SK-N-SH (cell line): ENCODE results near the gene SHISAL1. TPM values are rescaled to one million over a fixed set of nuclear protein-coding genes. Genes with fewer than 3 reads are reported as not detected.

ENCODE experiments used
- CTCF ChIA-PET: fragments of 300-600, 350-600 bp; formaldehyde crosslinking; extraction: SDS; loops from one replicate; lab custom pipeline; 2021; lab: Yijun Ruan, JAX
- POLR2A ChIA-PET: fragments of 350-600 bp; sonication (Branson Sonifier 250); formaldehyde crosslinking; extraction: SDS; loops from one replicate; lab custom pipeline; 2020; ENCODE audit warnings: antibody characterized with exemption, inconsistent platforms; lab: Yijun Ruan, JAX
- DNase-seq: peaks from one replicate; pipeline ENCODE4 v3.0.0; 2012
- H2AFZ ChIP-seq: fragments of 200-600 bp; sonication (generic); 2 replicates; pipeline ENCODE4 v1.8.1; 2016; ENCODE audit warnings: antibody characterized with exemption, mild to moderate bottlenecking, low read depth
- H3F3A ChIP-seq: fragments of 200-600 bp; sonication (generic); replicated peaks from 2 replicates; pipeline ENCODE3; 2016; ENCODE audit warnings: antibody characterized with exemption, mild to moderate bottlenecking; ENCODE audit not compliant: insufficient read depth
- H3K27ac ChIP-seq, 2 experiments: fragments of 200-500 bp in 1 of 2; fragments of 200-600 bp in 1 of 2; sonication (Bioruptor generic) in 1 of 2; sonication (generic), shearing (Covaris generic) in 1 of 2; 2 replicates each; pipeline versions ENCODE4 v1.5.1 to v1.6.1; 2014 to 2016; ENCODE audit warnings: low read depth in 2 of 2, inconsistent platforms in 1 of 2, low read length in 1 of 2, mild to moderate bottlenecking in 1 of 2, mixed read lengths in 1 of 2
- H3K27me3 ChIP-seq: fragments of 200-600 bp; sonication (generic), shearing (Covaris generic); 2 replicates; pipeline ENCODE4 v1.6.1; 2016; ENCODE audit warnings: mixed run types; ENCODE audit not compliant: insufficient read depth
- H3K36me3 ChIP-seq, 2 experiments: fragments of 200-500 bp in 1 of 2; fragments of 200-600 bp in 1 of 2; sonication (Bioruptor generic) in 1 of 2; sonication (generic) in 1 of 2; replicated peaks in 1 of 2; 2 replicates each; pipeline versions ENCODE3 to v1.5.1; 2014 to 2016; ENCODE audit warnings: low read length in 1 of 2, mild to moderate bottlenecking in 1 of 2; ENCODE audit not compliant: insufficient read depth in 2 of 2, control insufficient read depth in 1 of 2
- H3K4me1 ChIP-seq, 2 experiments: fragments of 200-500 bp in 1 of 2; fragments of 200-600 bp in 1 of 2; sonication (Bioruptor generic) in 1 of 2; sonication (generic), shearing (Covaris generic) in 1 of 2; 2 replicates each; pipeline versions ENCODE4 v1.5.1 to v1.6.1; 2014 to 2016; ENCODE audit warnings: low read depth in 1 of 2, low read length in 1 of 2, mixed run types in 1 of 2; ENCODE audit not compliant: insufficient read depth in 2 of 2, control insufficient read depth in 1 of 2
- H3K4me2 ChIP-seq: fragments of 200-600 bp; sonication (generic), shearing (Covaris generic); 2 replicates; pipeline ENCODE4 v1.6.1; 2017; ENCODE audit warnings: mixed run types
- H3K4me3 ChIP-seq, 2 experiments: fragments of 200-500 bp in 1 of 2; fragments of 200-600 bp in 1 of 2; sonication (Bioruptor generic) in 1 of 2; sonication (generic), shearing (Covaris generic) in 1 of 2; 2 replicates each; pipeline versions ENCODE4 v1.5.1 to v1.8.1; 2014 to 2016; ENCODE audit warnings: low read depth in 2 of 2, inconsistent platforms in 1 of 2, low read length in 1 of 2, mild to moderate bottlenecking in 1 of 2, mixed read lengths in 1 of 2, moderate library complexity in 1 of 2
- H3K79me2 ChIP-seq: fragments of 200-600 bp; sonication (generic); 2 replicates; pipeline ENCODE4 v1.8.1; 2017; ENCODE audit warnings: mild to moderate bottlenecking; ENCODE audit not compliant: insufficient read depth
- H3K9ac ChIP-seq: fragments of 200-600 bp; sonication (generic); 2 replicates; pipeline ENCODE4 v1.6.1; 2017; ENCODE audit warnings: mixed run types
- H3K9me2 ChIP-seq: fragments of 200-600 bp; sonication (generic); 2 replicates; pipeline ENCODE4 v1.6.1; 2017; ENCODE audit warnings: mixed run types
- H3K9me3 ChIP-seq: fragments of 200-600 bp; sonication (generic); 2 replicates; pipeline ENCODE4 v1.6.1; 2017; ENCODE audit warnings: mixed run types, mild to moderate bottlenecking, moderate library complexity
- H4K20me1 ChIP-seq: fragments of 200-600 bp; sonication (generic); 2 replicates; pipeline ENCODE4 v1.6.1; 2017; ENCODE audit warnings: mild to moderate bottlenecking, mixed run types; ENCODE audit not compliant: insufficient read depth
- CHD2 ChIP-seq: fragments of 150-350 bp; IDR thresholded peaks from 2 replicates; pipeline ENCODE4 v1.6.1; 2018; ENCODE audit warnings: low read length; ENCODE audit not compliant: partially characterized antibody
- EP300 ChIP-seq, 2 experiments: IDR thresholded peaks; 2 replicates each; pipeline versions ENCODE4 v1.4.0 to v1.6.1; 2012; ENCODE audit warnings: borderline replicate concordance in 1 of 2, low read depth in 1 of 2, low read length in 1 of 2
- EZH2phosphoT487 ChIP-seq: fragments of 200-600 bp; sonication (generic); IDR thresholded peaks from 2 replicates; pipeline ENCODE4 v1.6.1; 2017; ENCODE audit warnings: low read depth, mixed run types, mild to moderate bottlenecking, antibody characterized with exemption, moderate library complexity, borderline replicate concordance
- FOSL2 ChIP-seq: IDR thresholded peaks from 2 replicates; pipeline ENCODE4 v1.4.0; 2012; ENCODE audit warnings: low read depth, mild to moderate bottlenecking, moderate library complexity, borderline replicate concordance
- GABPA ChIP-seq: IDR thresholded peaks from 2 replicates; pipeline ENCODE4 v1.4.0; 2012; ENCODE audit warnings: low read depth, mild to moderate bottlenecking
- GATA2 ChIP-seq: sonication (generic); formaldehyde crosslinking; IDR thresholded peaks from 2 replicates; pipeline ENCODE4 v1.5.0; 2020; ENCODE audit warnings: mild to moderate bottlenecking, missing genetic modification reagents
- JUND ChIP-seq: IDR thresholded peaks from 2 replicates; pipeline ENCODE4 v1.4.0; 2012
- NFIC ChIP-seq: IDR thresholded peaks from 2 replicates; pipeline ENCODE4 v1.4.0; 2012; ENCODE audit warnings: borderline replicate concordance
- RAD21 ChIP-seq: IDR thresholded peaks from 2 replicates; pipeline ENCODE4 v1.6.1; 2012; ENCODE audit warnings: mild to moderate bottlenecking, low read length
- RCOR1 ChIP-seq: fragments of 150-350 bp; IDR thresholded peaks from 2 replicates; pipeline ENCODE4 v1.6.1; 2017; ENCODE audit warnings: antibody characterized with exemption, low read length
- RFX5 ChIP-seq: IDR thresholded peaks from 2 replicates; pipeline ENCODE4 v1.6.1; 2012; ENCODE audit warnings: mild to moderate bottlenecking, improper control_type of control experiment, low read length
- RXRA ChIP-seq: IDR thresholded peaks from 2 replicates; pipeline ENCODE4 v1.4.0; 2012; ENCODE audit warnings: low read depth, mild to moderate bottlenecking, borderline replicate concordance
- SIN3A ChIP-seq: IDR thresholded peaks from 2 replicates; pipeline ENCODE4 v1.6.1; 2012; ENCODE audit warnings: low read depth, mild to moderate bottlenecking, low read length, moderate library complexity, borderline replicate concordance
- SMC3 ChIP-seq: IDR thresholded peaks from 2 replicates; pipeline ENCODE4 v1.6.1; 2012; ENCODE audit warnings: low read depth, low read length, improper control_type of control experiment
- TAF1 ChIP-seq: IDR thresholded peaks from 2 replicates; pipeline ENCODE4 v1.6.1; 2012; ENCODE audit warnings: low read depth, mild to moderate bottlenecking, low read length, moderate library complexity, borderline replicate concordance
- TEAD4 ChIP-seq: IDR thresholded peaks from 2 replicates; pipeline ENCODE4 v1.4.0; 2012; ENCODE audit warnings: mild to moderate bottlenecking, borderline replicate concordance; ENCODE audit not compliant: insufficient read depth
- WGBS: methylation state at CpG from one replicate; pipeline ENCODE4 v1.1.6; 2017; ENCODE audit warnings: low lambda C conversion rate; 5-methylcytosine and 5-hydroxymethylcytosine counted together
- polyA plus RNA-seq, 3 experiments: library from polyadenylated mRNA; depleted of rRNA; stranded (reverse); fragments of >200 nt; gene quantifications; 2 replicates each; pipeline ENCODE4 v1.2.3, GENCODE V29; 2012
- TF ChIP-seq, protein P1 (sequence below): IDR thresholded peaks from 2 replicates; pipeline ENCODE4 v1.4.0; 2012; ENCODE audit warnings: low read depth, borderline replicate concordance
- TF ChIP-seq, protein P2 (sequence below): fragments of 150-350 bp; IDR thresholded peaks from 2 replicates; pipeline ENCODE4 v1.6.1; 2017; ENCODE audit warnings: antibody characterized with exemption, low read length, low read depth, borderline replicate concordance
- TF ChIP-seq, protein P3 (sequence below): IDR thresholded peaks from 2 replicates; pipeline ENCODE4; 2012
- TF ChIP-seq, protein P4 (sequence below): IDR thresholded peaks from 2 replicates; pipeline ENCODE4 v1.6.1; 2012; ENCODE audit warnings: mild to moderate bottlenecking, low read depth, low read length, moderate library complexity

SHISAL1 gene
- polyA plus RNA-seq, 1 of the 3 experiments (the other 2 are of a cell fraction): 0.10 TPM

DNA sequence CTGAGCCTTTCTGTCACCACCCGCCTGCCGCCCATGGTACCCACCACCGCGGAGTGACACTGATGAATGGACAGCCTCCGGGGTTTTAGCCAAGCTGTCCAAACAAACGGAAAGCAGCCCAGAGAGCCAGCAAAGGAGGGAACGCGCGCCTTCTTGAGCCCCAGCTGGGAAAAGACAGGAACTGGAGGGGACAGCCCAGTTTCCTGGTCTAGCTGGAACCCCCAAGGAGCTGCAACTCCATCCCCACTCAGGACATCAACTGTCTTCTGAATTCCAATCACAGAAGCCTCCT, 33.7 kb downstream of the SHISAL1 start:
- Histone ChIP-seq H3K79me2 (no peaks in the 10 kb centered on the region), H3F3A (no peaks in the 10 kb centered on the region), H3K4me1 (no peaks in the 10 kb centered on the region; a peak in 1 of 4 replicates), H3K36me3 (no peaks in the 10 kb centered on the region)
- ChIA-PET CTCF (interaction anchor here (0.6 kb wide), 1 partner anchor 14 kb away, joined by 3 read pairs; no protein-coding TSS in a partner anchor), POLR2A (no interaction called here)
- TF ChIP-seq GABPA (no peak), RFX5 (no peak), RXRA (no peak), TEAD4 (no peak), JUND (no peak), EZH2phosphoT487 (no peak), EP300 (IDR thresholded peaks at IDR 0.05; ENCODE audit: borderline replicate concordance in 1 of 2, low read depth in 1 of 2, low read length in 1 of 2) (no peak), RAD21 (no peak)
- TF ChIP-seq, protein P1, sequence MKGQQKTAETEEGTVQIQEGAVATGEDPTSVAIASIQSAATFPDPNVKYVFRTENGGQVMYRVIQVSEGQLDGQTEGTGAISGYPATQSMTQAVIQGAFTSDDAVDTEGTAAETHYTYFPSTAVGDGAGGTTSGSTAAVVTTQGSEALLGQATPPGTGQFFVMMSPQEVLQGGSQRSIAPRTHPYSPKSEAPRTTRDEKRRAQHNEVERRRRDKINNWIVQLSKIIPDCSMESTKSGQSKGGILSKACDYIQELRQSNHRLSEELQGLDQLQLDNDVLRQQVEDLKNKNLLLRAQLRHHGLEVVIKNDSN: no peak
- TF ChIP-seq, protein P2, sequence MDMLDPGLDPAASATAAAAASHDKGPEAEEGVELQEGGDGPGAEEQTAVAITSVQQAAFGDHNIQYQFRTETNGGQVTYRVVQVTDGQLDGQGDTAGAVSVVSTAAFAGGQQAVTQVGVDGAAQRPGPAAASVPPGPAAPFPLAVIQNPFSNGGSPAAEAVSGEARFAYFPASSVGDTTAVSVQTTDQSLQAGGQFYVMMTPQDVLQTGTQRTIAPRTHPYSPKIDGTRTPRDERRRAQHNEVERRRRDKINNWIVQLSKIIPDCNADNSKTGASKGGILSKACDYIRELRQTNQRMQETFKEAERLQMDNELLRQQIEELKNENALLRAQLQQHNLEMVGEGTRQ: no peak
- TF ChIP-seq, protein P3, sequence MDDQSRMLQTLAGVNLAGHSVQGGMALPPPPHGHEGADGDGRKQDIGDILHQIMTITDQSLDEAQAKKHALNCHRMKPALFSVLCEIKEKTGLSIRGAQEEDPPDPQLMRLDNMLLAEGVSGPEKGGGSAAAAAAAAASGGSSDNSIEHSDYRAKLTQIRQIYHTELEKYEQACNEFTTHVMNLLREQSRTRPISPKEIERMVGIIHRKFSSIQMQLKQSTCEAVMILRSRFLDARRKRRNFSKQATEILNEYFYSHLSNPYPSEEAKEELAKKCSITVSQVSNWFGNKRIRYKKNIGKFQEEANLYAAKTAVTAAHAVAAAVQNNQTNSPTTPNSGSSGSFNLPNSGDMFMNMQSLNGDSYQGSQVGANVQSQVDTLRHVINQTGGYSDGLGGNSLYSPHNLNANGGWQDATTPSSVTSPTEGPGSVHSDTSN: no peak
- TF ChIP-seq, all 33 proteins: peak for 0
- Histone ChIP-seq H3K27ac (no peak overlapping the region), H3K9me2 (no peaks in the 10 kb centered on the region), H3K27me3 (no peaks in the 10 kb centered on the region), H3K9ac (no peak overlapping the region), H4K20me1 (no peaks in the 10 kb centered on the region), H3K4me3 (no peak overlapping the region), H3K4me2 (no peak overlapping the region), H2AFZ (no peak overlapping the region), H3K9me3 (no peaks in the 10 kb centered on the region)
- 60% methylated on average over 5 of the region's 9 CpGs for WGBS
- no peak for DNase-seq

DNA sequence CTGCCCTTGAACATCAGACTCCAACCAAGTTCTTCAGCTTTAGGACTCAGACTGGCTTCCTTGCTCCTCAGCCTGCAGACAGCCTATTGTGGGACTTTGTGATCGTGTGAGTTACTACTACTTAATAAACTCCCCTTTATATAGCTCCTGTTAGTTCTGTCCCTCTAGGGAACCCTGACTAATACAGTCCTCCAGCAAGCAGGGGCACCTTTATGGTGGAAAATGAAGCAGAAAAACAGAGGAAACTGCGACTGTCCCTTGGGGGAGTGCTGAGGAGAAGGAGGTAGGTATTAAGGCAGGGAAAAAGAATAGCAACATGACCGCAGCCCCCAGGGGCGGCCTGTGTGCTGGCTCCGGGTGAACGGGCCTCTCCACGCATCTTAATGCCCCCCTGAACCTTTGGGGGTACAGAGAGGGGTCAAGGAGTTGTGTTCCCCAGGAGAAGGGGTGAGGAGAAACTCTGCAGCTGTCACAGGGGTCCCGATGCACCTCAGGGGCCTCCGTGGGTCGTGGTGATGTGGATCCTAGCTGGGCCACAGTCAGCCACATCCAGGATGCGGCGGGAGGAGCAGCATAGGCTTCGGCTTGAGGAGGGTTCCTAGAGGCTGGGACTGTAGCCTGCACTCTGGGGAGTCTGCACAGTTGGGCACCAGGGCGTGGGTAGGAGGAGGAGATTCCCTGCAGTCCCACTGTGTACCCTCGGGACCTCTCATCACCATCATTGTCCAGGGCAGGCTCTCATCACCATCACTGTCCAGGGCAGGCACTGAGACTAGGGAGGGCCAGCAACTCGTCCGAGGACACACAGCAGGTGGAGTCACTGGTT, 34.3 kb downstream of the SHISAL1 start:
- Histone ChIP-seq H3F3A (no peaks in the 10 kb centered on the region), H3K9me2 (no peaks in the 10 kb centered on the region), H2AFZ (no peak overlapping the region), H3K79me2 (no peaks in the 10 kb centered on the region), H3K4me1 (no peaks in the 10 kb centered on the region; a peak in 1 of 4 replicates), H3K9me3 (no peaks in the 10 kb centered on the region), H3K4me3 (no peak overlapping the region), H3K36me3 (no peaks in the 10 kb centered on the region), H3K27ac (no peak overlapping the region), H3K9ac (no peak overlapping the region), H4K20me1 (no peaks in the 10 kb centered on the region), H3K4me2 (no peak overlapping the region), H3K27me3 (no peaks in the 10 kb centered on the region)
- CTCF ChIA-PET: interaction anchor here (1.3 kb wide), 1 partner anchor 14 kb away, joined by 3 read pairs; no protein-coding TSS in a partner anchor
- DNase-seq: no peak
- WGBS: 58% methylated on average over 13 of the region's 17 CpGs
- POLR2A ChIA-PET: no interaction called here
- TF ChIP-seq, protein P4, sequence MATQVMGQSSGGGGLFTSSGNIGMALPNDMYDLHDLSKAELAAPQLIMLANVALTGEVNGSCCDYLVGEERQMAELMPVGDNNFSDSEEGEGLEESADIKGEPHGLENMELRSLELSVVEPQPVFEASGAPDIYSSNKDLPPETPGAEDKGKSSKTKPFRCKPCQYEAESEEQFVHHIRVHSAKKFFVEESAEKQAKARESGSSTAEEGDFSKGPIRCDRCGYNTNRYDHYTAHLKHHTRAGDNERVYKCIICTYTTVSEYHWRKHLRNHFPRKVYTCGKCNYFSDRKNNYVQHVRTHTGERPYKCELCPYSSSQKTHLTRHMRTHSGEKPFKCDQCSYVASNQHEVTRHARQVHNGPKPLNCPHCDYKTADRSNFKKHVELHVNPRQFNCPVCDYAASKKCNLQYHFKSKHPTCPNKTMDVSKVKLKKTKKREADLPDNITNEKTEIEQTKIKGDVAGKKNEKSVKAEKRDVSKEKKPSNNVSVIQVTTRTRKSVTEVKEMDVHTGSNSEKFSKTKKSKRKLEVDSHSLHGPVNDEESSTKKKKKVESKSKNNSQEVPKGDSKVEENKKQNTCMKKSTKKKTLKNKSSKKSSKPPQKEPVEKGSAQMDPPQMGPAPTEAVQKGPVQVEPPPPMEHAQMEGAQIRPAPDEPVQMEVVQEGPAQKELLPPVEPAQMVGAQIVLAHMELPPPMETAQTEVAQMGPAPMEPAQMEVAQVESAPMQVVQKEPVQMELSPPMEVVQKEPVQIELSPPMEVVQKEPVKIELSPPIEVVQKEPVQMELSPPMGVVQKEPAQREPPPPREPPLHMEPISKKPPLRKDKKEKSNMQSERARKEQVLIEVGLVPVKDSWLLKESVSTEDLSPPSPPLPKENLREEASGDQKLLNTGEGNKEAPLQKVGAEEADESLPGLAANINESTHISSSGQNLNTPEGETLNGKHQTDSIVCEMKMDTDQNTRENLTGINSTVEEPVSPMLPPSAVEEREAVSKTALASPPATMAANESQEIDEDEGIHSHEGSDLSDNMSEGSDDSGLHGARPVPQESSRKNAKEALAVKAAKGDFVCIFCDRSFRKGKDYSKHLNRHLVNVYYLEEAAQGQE: no peak
- TF ChIP-seq, protein P1: no peak
- TF ChIP-seq FOSL2 (no peak), SMC3 (no peak), NFIC (no peak), CHD2 (no peak), EZH2phosphoT487 (no peak), TAF1 (no peak), SIN3A (no peak), RCOR1 (no peak), GATA2 (no peak)
